Stimulated activated CD4-positive, alpha-beta T cell treated with anti-CD3 and anti-CD28 coated beads, Interleukin-2, amount 100 ng/mL, for 4 hours (primary cell): Measurements from ENCODE around the gene SNTG2.
"Not testable (repeated sequence)": the region's sequence is repeated elsewhere in the genome, so short reads cannot be mapped to it uniquely, and the experiment has no call there.

Source experiments
- DNase-seq: peaks from one replicate; pipeline ENCODE4 v3.0.0-alpha.2; 2020; ENCODE audit warnings: low read depth

Gene SNTG2

DNA sequence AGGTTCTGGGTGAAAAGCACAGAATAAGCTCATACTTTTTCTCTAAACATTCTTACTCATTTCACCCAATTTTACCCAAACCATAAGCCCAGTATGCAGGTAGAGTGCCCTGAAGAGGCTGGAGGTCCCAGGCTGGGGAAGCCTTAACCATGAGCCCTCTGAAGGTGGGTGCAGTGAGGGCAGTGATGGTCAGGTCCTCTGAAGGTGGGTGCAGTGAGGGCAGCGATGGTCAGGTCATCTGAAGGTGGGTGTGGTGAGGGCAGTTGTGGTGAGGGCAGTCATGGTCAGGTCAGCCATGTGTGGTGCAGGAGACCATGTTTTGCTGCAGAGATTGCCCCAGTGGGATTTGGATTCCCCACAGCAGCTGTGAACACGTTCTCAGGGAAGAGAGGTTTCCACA lies 148.8 kb downstream of the SNTG2 start:
- no peak for DNase-seq

DNA sequence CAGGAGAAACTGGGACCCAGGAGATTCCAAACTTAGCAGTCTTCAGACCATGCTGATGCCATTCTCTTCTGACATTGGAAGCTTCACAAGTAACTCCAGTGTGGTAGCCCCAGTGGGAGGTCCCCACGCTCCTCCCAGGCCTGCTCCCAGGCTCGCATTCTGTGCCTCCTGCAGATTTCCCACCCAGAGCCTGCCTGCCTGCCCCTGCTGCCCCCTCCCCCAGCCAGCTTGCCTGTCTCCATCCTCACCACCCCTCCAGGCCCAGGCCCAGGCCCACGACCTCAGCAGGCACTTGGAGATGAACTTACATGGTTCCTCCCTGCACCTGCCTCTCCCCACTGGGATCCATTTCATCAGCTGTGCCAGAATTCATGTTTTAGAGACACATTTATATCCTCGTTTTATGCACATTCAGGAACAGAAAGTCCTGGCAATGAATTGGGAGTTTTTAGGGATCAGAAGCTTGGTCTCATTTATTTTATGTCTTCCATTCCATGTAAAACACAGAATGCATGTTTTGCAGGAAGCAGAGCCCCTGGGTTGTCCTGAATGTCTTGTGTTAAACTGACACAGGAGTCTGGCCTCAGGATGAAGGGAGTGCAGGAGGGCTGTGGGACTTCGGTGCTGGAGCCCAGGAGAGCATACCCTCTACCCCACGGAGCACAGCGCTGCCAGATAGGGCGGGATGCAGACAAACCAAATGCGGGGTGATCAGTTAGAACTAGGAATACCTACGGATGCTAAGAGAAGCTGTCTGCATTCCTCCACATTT lies 150.5 kb downstream of the SNTG2 start:
- no peak for DNase-seq

DNA sequence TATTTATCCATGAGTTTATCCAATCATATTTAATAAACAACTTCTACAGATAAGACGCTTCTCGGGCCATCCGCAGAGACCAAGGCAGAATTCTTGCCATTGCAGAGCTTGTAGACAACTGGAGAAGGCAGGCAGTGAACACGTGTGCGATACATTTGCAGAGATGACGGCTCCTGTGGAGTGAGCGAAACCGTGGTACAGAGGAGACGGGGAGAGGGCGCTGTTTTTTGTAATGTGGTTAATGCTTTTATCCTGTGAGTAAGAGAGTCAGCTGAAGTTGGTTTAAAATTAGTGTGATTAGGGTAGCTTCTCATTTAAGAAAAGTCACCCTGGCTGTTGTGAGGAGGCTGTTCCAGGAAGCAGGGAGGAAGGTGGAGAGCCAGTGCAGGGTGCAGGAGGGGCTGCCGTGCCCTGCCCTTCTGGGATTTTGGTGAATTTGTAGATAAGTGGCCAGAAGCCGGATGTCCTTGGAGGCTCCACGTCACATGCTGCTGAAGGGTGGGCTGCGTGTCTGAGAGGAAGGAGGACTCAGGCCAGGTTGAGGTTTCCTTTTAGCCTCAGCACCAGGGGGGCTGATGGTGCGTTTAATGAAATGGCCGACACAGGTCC lies 151.4 kb downstream of the SNTG2 start:
- no peak for DNase-seq

DNA sequence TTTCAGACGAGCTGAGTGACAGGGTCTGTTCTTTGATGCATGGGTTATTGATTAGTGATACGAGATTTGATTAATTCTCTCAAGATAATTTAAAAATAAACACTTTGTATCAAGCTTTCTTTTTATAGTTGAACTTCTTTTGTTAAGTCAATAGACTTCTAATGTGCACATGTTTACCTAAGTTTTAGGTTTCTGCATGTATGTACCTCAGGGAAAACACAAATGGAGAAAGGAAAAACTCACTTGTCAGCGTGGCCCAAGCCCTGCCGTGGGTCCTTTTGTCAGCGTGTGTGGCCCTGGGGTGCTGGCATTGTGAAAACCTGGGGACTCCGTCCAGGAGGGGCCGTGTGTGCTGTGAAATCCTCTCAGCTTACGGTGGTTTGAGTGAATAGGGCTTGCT lies 153.7 kb downstream of the SNTG2 start:
- DNase-seq = no peak

DNA sequence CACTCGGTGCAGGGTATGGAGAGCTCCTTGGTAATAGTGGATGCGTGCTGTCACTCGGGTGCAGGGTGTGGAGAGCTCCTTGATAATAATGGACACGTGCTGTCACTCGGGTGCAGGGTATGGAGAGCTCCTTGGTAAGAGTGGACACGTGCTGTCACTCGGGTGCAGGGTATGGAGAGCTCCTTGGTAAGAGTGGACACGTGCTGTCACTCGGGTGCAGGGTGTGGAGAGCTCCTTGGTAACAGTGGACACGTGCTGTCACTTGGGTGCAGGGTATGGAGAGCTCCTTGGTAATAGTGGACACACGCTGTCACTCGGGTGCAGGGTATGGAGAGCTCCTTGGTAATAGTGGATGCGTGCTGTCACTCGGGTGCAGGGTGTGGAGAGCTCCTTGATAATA lies 155.7 kb downstream of the SNTG2 start:
- not testable (repeated sequence) for DNase-seq

DNA sequence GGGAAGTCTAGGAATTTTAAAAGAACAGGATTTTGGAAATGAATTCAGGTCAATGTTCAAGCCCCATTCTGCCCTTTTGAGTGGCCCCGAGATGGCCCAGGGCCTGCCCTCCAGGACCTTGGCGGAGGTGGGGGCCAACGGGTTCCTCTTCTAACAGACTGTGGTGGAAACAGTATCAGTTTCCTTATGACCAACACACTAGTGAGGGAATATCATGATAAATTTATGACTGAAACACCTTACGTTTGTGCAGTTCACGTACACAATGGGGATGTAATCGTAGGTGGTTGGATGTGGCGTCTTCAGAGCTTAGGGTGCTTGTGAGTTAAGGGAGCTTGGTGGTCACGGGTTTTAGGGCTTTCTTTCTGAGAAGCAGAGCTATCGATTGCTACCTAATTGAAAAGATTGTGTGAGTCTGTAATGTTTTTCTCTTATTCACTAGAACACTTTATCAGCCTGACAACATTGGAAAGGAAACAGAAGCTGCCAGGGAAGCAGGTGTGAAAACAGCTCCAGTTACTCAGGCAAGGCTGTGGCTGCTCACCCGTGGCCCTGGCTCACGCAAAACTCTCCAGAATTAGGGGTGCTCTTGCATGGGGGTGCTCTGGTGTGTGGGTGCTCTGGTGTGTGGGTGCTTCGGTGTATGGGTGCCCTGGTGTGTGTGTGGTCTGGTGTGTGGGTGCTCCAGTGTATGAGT lies 165.3 kb downstream of the SNTG2 start:
- DNase-seq = no peak

DNA sequence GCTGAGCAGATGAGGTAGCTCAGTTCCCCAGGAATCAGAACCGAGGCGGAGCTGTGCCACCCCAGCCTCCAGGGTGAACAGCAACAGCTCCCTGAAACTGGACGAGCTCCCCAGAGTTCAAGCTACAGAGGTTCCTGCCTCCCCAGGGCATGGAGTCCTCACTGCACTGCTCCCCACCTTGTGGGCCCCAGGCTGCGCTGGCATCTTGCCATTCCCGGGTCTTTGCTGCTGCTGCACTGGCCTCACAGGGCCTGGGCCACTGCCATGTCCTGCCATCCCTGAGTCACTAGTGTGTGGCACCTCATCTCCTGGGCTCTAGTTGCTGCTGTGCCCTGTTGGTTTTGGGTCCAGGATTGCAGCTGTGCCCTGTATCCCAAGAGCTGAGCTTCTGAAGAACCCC lies 166.9 kb downstream of the SNTG2 start:
- no peak for DNase-seq

DNA sequence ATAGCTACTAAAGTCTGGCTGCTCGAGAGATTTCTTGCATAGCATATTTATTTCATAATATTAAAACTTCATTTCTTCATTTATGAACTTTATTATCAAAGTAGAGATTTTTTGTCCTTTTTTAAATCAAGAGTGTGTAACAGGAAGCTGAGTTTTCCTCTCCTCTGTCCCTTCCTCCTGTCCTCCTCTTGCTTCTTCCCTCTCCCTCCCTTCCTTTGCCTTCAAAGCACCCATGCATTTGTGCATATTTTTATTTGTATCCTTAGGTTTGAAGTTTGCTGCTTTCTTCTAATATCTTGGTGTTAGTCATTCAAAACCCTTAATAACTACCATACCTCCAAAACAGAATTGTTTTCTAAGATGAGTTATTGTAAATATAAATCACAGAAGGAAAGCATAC lies 174.6 kb downstream of the SNTG2 start:
- DNase-seq = no peak

DNA sequence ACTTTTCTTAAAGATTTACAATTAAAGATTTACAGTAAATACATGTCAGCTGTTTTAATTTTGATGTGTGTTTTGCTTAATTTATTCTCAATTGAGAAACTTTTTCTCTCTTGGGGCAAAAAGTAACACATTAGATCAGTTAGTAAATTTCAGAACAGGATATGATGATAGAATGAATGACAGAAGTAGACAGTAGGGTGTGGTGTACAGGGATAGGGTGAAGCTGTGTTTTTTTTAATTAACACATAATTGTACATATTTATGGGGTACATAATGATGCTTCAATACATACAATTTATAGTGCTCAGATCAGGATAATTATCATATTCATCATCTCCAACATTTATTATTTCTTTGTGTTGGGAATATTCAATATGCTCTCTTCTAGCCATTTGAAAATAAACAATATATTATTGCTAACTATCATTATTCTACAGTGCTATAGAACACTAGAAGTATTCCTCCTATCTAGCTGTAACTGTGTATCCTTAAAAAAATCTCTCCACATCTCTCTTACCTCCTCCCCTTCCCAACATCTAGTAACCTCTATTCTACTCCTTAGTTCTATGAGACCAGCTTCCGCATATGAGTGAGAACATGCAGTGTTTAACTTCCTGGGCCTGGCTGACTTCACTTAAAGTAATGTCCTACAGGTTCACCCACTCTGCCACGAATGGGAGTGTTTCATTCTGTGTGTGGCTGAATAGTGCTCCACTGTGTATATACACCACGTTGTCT lies 175.2 kb downstream of the SNTG2 start:
- no peak for DNase-seq

DNA sequence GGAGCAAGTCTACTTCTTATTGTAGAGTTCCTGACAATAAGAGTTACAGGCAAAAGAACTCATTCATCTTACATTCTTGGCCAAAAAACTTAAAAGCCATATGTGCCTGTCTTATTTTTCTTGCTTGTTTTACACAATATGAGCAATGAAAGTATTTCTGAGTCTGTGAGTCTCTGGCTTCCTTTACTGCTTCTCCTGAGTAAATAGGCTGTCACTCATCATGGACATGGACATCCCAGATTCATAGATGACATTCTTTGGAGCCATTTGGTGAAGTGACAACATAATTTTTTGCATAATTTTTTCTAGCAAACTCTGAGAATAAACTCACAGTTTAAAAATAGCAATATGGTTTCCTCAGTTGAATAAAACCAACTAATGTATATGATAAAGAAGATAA lies 179.3 kb downstream of the SNTG2 start:
- no peak for DNase-seq

DNA sequence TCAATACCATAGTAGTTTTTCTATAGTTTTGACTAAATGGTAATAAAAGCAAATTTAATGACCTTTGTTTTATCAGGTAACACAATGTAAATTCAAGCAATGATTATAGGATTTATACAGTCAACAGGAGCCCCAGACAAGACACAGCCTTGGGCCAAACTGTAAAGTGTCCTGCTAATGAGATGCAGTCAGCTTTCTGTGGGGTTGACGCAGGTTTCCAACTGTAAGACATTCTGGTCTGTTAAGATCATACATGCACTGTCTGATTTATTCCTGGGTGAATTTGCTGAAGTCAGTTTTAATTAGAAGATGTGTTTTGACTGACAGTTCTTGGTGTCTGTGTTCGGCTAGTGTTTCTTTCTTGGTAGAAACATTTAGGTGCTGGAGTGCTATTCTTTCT lies 180.3 kb downstream of the SNTG2 start:
- no peak for DNase-seq

DNA sequence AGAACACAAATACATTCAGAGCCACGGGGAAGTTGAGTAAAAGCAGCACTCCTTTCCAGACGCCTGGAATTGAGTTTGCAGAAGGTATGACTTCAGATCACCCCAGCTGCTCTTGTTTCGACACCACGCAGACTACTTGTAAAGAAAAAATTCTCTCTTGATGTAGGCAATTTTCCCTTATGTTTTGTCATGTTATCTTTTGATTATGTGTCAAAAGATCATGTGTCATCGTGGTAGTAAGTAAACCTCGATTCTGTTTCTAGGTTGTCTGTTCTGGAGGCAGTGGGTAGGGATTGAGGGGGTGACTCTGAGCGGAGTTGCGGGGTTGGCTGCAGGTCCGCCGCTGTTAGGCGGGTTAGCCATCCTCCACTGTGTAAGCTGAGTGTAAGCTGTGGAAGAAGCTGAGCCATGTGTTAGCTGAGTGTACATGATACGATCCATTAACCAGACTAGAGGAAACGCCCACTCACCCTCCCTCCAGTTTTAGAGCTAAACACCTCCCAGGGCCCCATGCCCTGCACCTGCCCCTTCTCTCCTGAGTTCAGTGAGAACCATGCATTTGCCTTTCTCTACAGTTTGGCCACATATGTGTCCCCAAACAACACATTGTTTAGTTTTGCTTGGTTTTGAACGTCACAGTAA lies 181.8 kb downstream of the SNTG2 start:
- DNase-seq = peak; percentile 31

DNA sequence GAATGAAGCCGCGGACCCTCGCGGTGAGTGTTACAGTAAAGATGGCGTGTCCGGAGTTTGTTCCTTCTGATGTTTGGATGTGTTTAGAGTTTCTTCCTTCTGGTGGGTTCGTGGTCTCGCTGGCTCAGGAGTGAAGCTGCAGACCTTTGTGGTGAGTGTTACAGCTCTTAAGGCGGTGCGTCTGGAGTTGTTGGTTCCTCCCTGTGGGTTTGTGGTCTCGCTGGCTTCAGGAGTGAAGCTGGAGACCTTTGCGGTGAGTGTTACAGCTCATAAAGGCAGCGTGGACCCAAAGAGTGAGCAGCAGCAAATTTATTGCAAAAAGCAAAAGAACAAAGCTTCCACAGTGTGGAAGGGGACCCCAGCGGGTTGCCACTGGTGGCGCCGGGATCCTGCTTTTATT lies 183.2 kb downstream of the SNTG2 start:
- DNase-seq = not testable (repeated sequence)

DNA sequence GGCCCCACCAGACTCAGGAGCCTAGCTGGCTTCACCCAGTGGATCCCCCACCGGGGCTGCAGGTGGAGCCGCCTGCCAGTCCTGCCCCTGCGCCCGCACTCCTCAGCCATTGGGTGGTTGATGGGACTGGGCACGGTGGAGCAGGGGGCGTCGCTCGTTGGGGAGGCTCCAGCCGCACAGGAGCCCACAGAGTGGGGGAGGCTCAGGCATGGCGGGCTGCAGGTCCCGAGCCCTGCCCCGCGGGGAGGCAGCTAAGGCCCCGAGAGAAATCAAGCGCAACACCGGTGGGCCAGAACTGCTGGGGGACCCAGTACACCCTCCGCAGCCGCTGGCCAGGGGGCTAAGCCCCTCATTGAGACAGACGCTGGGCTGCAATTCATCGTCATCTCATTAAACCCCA lies 184.0 kb downstream of the SNTG2 start:
- no peak for DNase-seq

DNA sequence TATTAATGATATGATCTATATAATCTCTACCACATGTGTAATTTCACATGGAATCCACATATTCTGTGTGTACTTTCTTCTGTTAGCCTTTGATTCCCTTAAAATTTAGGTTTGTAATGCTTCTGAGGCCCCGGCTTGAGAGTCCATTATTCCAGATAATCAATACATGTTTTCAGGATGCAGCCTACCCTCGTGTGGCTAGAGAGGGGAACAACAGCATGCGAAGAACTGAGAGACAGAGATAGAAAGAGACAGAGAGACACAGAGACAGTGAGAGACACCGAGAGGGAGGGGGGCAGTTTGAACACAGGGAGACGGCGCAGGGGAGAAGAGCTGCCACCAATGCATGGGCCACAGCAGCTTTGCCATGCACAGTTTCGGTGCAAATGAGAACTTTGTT lies 185.4 kb downstream of the SNTG2 start:
- no peak for DNase-seq

DNA sequence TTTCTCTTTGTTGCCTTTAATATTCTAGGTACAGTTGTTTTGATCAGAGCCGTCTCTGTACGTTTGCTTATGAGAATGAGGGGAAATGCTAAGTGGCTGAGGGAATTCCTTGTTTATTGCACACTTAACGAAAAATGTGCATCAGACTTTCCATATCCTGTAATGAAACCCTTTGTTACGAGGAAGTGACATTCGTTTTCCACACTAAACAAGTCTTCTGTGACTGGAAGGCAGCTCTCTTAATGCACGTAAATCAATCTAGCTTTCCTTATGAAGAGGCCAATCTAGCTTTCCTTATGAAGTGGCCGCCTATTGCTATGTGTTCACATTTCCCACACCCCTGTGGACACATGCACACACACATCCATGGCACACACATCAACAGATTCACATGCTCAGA lies 186.2 kb downstream of the SNTG2 start:
- DNase-seq = no peak

DNA sequence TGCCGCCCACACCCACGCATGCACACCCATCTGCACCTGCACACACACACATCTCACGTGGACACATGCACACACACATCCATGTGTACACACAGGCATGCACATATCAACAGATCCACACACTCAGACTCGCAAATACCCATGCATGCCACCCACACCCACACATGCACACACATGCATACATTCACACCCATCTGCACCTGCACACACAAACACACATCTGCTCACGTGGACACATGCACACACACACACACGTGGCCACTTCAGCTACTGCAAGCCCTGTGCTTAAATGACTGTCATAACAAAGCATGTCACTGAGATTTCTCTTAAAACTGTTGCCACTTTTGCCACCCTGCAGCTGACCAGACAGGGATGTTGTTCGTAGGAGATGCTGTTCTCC lies 186.6 kb downstream of the SNTG2 start:
- DNase-seq = no peak

DNA sequence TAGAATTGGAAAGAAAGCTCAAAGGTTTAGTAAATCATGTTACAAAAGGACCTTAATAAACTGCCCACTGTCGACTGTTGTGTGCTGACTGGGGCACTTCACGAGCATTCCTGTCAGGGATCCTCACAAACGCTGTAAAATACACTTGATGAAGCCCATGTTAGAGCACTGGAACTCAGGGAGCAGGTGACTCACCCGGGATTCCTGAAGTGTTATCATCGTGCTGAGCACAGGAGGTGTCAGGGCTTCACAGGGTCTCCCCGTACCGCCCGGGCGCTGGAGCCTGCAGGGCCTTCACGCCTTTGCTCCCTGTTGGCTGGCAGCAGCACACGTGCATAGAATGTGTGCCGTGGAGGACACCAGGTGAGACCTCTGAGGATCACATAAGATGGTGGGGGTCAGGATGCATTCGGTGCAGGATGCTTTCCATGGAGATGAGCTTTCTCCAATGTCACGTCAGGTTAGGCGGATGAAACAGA lies 187.3 kb downstream of the SNTG2 start:
- DNase-seq = no peak

DNA sequence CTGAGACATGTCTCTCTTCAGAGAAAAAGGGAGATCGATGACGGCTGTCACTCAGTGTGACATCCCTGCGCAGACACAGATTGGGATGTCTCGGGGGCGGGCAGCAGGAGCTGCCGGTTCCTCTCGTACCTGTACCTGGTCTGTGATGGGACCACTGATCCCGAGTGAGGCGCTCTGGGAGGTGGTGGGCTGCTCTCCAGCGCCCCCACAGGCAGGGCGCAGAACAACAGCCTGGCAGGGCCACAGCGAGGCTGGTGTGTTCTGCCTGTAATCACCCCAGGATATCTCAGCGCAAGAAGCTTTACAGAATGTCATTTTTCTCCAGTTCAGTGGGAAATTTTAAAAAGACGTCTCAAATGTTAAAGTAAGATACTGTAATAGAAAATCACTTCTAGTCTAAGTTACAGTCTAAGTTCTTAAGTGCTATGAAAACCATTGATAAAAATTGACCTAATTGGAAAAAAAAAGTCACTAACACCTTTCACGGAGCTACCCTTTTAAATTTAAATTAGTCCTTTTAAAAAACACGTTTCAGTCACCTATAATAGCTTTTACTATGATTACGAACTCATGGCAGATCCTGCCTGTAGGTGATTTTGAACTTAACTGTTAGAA lies 189.8 kb downstream of the SNTG2 start:
- DNase-seq = peak; percentile 30

DNA sequence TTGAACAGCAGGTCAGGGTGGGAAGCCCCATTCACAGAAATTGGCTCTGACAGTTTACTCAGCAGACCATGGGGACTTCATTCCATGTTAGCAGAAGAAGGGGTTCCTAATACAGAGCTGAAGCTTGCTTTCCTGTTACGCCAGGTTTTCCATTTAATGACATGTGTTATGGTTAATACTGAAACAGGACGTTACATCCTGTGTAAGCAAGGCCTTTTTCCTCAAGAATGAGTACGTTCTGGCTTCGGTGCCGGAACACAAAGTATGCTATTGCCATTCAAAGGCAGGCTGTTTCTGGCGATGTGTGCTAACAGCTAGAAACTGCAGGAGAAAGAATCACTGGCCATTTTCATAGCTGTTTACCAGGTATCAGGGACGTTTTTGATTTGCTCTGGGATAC lies 190.4 kb downstream of the SNTG2 start:
- DNase-seq = no peak

DNA sequence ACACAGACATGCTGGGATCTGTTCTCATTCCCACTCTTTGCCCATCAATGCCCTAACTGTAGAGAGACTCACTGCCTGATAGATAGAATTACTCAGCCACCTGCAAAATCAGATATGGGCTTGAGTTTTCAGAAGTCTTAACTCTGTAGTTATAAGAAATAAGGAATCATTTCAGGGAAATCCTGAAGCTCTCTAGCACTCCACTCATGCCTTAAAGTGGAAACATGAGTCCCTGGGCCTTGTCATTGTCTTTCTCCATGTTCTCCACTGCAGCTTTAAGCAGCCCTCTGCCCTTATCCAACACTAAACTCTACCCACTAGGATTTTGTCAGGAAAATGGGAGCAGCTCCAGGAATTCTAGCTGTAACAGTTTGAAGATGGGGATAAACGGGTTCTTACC lies 192.5 kb downstream of the SNTG2 start:
- DNase-seq = no peak
